IPS-11a (cell line): ENCODE measurements around the gene CACFD1.

Experiments used
- H3K4me3 ChIP-seq: one replicate; pipeline ENCODE4 v1.5.1; 2013; ENCODE audit warnings: low read depth, low read length, control low read depth

The CACFD1 gene

GRCh38 chr9:133478851-133479711 lies 19.3 kb downstream of the CACFD1 start, which contains the start of gene SLC2A6:
TSS of gene SLC2A6 (minus strand) at chr9:133479099. CDS start at chr9:133479059, 40 bp downstream.
- H3K4me3 ChIP-seq = peak within 1 kb of the TSS; percentile 51

DNA sequence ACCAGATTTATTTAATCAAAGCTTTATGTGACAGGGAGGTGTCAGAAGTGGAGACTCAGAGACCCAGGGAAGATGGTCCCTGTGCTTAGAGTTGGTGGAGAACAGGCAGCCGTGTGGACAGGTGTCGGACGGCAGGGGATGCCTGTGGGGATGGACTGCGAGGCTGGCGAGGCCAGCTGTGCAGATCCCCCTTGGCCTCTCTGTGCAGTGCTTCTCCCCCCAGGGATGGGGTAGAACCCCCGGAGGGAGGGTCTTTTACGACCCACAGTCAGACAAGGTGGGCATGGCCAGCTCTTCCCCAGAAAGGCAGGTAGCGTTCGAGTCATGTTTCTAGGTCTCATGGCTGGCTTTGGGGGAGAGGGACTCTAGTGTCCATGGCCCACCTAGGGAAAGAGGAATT lies 23.8 kb downstream of the CACFD1 start:
- no peak overlapping the region for H3K4me3 ChIP-seq

- no peak overlapping the region for H3K4me3 ChIP-seq
These were observed 25.1 kb downstream of the CACFD1 start for GRCh38 chr9:133484671-133485437.

GRCh38 chr9:133485531-133486260 lies 25.9 kb downstream of the CACFD1 start:
- H3K4me3 ChIP-seq = no peak overlapping the region

- no peak overlapping the region for H3K4me3 ChIP-seq
These were observed 27.6 kb downstream of the CACFD1 start for GRCh38 chr9:133487331-133487725.

DNA sequence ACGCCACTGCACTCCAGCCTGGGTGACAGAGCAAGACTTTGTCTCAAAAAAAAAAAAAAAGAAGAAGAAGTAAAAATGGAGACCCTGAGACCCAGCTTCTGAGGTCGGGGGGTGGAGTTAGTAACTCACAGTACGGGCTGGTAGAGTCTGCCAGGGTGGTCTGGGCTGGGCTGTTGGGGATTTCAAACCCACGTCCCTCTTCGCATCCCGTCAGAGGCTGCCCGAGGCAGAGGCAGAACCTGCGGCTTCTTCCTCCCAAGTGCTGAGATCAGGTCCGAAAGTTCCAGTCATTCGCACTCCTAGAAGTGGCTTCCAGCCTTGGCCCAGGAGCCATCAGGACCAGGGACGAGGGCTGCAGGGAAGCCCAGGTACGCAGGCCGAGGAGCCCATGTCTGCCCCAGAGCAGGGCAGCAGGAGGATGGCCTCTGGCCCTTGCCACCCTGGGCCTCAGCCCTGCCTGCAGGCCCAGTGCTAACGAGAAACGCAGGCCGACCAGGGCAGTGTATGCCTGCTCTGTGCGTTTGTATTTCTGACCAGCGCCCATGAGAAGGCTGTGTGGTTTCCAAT lies 29.0 kb downstream of the CACFD1 start:
- H3K4me3 ChIP-seq = no peak overlapping the region

GRCh38 chr9:133489253-133490190 lies 29.7 kb downstream of the CACFD1 start:
- no peak overlapping the region for H3K4me3 ChIP-seq

- H3K4me3 ChIP-seq = no peak overlapping the region
These were observed 30.5 kb downstream of the CACFD1 start for GRCh38 chr9:133490201-133490681.

DNA sequence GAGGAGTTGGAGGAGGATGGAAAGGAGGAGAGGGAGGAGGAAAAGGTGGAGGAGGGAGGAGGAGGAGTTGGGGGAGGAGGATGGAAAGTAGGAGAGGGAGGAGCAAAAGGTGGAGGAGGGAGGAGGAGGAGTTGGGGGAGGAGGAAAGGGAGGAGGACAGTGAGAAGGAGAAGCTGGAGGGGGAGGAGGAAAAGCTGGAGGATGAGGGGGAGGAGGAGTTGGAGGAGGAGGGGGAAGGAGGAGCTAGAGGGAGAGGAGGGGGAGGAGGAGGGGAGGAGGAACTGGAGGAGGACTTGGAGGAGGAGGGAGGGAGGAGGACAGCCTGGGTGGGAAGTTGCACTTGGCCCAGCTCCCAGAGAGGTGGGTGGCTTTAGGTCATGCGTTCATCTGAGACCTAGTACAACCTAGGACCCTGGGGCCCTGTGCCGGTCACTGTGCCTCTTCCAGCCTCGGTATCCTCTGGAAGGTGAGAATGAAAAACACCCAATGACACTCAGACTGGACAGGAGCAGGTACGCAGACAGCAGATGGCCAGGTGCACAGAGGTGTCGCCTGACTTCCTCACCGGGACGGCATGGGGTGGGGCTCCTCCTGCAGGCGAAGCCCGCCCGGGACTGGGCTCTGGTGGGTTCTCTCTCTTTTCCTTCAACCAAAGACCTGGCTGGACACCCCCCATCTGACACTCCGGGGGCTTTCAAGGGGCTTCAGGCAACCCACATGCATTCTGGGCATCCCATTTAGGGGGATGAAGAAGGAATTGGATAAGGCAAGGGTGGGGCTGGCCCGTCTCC lies 31.3 kb downstream of the CACFD1 start:
- H3K4me3 ChIP-seq = no peak overlapping the region

DNA sequence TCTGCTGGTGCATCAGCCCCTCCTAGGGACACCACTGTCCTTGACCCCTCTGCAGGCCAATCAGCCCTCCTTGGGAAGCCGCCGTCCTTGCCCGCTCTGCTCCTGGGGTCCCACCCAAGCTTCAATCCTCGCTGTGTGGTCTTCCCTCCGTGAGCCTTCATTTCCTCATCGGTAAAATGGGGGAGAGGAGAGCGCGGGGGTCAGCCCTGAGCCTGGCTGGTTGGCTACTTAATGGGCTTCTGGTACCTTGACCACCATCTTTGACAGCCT lies 31.8 kb downstream of the CACFD1 start:
- H3K4me3 ChIP-seq = no peak overlapping the region

DNA sequence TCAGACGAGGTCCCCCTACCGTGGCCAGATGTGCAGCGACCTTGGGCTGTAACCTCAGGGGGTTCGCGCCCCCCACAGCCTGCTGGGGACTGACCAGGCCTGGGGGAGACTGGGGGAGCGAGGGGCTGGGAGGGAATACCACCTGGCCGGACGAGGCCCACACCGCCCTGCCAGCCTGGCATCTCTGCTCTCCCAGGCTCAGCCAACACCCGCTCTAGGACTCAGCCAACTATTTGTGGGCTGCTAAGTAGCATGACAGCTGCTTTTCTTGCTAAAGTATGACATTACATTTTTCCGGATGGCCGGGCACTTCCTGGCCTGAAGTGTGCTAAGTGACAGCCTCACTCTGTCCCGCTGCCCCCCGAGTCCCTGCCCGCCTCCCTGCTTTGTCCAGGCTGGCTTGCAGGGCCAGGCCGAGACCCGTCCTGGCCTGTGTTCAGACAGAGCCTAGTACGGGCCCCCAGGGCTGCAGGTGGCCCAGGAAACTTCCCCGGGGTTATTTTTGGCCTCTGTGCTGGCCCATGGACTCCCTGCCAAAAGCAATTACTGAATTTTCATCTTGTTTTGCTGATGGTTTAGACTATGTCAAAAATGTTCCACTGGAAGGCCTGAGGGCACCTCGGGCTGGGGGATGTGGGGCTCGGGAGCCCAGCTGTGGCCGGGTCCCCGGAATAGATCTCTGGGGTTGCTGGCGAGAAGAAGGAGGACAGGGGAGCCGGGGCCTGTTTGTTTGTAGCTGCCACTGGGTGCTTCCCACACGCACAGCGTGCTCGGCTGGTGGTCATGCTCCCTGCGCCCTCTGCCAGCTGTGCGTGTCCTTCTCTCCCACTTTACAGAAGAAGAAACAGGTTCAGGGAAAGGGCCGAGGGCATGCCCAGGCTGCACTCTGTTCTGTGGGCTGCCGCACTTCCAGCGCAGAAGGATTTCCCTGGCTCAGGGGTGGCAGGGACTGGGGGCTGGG lies 32.6 kb downstream of the CACFD1 start:
- no peak overlapping the region for H3K4me3 ChIP-seq

GRCh38 chr9:133493428-133493827 lies 33.6 kb downstream of the CACFD1 start:
- no peak overlapping the region for H3K4me3 ChIP-seq

GRCh38 chr9:133493845-133494540 lies 34.2 kb downstream of the CACFD1 start:
- H3K4me3 ChIP-seq = no peak overlapping the region

DNA sequence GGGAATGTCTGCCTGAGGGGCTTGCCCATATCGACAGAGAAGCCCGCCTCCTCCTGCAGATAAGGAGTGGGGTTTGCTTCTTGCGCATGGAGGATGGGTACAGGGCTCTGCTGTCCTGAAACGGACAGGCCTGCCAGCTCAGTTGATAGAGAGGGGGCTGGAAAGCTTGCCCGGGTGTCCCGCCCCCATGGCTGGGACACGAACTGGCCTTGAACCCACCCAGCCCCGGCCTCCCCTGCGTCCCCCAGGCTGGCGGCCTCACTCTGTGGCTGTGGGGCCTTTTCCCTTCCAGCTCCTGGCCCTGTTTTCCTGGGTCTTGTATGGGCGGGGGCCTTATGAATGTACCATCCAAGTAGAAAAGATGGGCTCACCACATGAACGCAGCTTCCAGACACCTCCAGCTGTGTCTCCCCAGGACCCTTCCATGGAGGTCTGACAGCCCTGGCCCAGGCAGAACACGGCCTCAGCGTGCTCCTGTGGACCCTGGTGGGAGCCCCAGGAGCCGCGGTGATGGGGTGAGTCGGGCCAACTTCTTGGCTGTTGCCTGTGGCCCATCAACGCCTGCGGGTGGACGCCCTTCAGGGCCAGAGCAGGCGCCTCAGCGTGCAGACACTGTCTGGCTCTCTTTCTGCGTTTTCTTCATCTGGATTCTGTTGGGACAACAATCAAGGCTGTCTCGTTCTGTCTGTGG lies 35.0 kb downstream of the CACFD1 start:
- no peak overlapping the region for H3K4me3 ChIP-seq

DNA sequence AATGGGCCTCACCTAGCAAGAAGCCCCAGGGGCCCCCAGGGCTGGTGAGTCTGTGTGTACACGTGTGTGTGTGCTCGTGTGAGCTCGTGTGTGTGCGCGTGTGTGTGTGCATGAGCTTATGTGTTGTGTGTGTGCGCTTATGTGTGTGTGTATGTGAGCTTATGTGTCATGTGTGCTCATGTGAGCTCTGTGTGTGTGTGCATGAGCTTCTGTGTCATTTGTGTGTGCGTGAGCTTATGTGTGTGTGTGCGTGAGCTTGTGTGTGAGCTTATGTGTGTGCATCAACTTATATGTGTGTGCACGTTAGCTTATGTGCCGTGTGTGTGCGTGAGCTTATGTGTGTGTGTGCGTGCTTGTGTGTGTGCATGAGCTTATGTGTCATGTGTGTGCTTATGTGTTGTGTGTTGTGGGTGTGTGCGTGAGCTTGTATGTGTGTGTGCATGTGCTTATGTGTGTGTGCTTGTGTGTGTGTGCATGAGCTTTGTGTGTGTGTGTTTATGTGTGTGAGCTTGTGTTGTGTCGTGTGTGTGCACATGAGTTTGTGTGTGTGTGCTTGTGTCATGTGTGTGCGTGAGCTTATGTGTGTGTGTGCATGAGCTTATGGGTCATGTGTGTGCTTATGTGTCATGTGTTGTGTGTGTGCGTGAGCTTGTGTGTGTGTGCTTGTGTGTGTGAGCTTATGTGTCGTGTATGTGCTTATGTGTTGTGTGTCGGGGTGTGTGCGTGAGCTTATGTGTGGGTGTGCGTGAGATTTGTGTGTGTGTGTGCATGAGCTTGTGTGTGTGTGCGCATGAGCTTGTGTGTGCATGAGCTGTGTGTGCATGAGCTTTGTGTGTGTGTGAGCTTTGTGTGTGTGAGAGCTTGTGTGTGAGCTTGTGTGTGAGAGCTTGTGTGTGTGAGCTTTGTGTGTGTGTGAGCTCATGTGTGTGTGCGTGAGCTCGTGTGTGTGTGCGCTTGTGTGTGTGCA lies 35.8 kb downstream of the CACFD1 start:
- H3K4me3 ChIP-seq = no peak overlapping the region
